HepG2 (cell line): Measurements from ENCODE around the gene PIH1D2. TPM values are rescaled to one million over a fixed set of nuclear protein-coding genes. Genes with fewer than 3 reads are reported as not detected.

ENCODE experiments used
- BORCS8-MEF2B ChIP-seq: sonication (generic); formaldehyde crosslinking; IDR thresholded peaks from 2 replicates; pipeline ENCODE4 v1.8.0; 2022; ENCODE audit warnings: mild to moderate bottlenecking, missing genetic modification reagents
- CBX2 ChIP-seq, 2 experiments: fragments of 200-600 bp in 1 of 2; sonication (generic); formaldehyde crosslinking in 1 of 2; IDR thresholded peaks; 2 replicates each; pipeline versions ENCODE4 v1.7.0 to v1.8.1; 2018 to 2022; ENCODE audit warnings: low read depth in 2 of 2, low read length in 1 of 2, mild to moderate bottlenecking in 1 of 2, missing genetic modification reagents in 1 of 2
- CHD4 ChIP-seq: fragments of 200-600 bp; sonication (generic); IDR thresholded peaks from 2 replicates; pipeline ENCODE4 v1.7.0; 2017; ENCODE audit warnings: mild to moderate bottlenecking, low read length, borderline replicate concordance
- FOXM1 ChIP-seq: sonication (generic); formaldehyde crosslinking; IDR thresholded peaks from 2 replicates; pipeline ENCODE4 v1.5.0; 2020; ENCODE audit warnings: missing genetic modification reagents
- HNRNPLL ChIP-seq: fragments of 200-400 bp; formaldehyde crosslinking; IDR thresholded peaks from 2 replicates; pipeline ENCODE4 v1.6.1; 2017; ENCODE audit warnings: mild to moderate bottlenecking, low read depth, low read length; ENCODE audit not compliant: poor library complexity, severe bottlenecking
- MEF2D ChIP-seq: sonication (generic); formaldehyde crosslinking; IDR thresholded peaks from 2 replicates; pipeline ENCODE4 v1.5.1; 2020; ENCODE audit warnings: mild to moderate bottlenecking, missing genetic modification reagents
- NFRKB ChIP-seq: fragments of 450-650 bp; IDR thresholded peaks from 2 replicates; pipeline ENCODE4 v1.6.1; 2017
- NFYC ChIP-seq: IDR thresholded peaks from 2 replicates; pipeline ENCODE4 v1.6.1; 2016; ENCODE audit warnings: missing genetic modification reagents, missing compliant biosample characterization
- SIX1 ChIP-seq: sonication (generic); formaldehyde crosslinking; IDR thresholded peaks from 2 replicates; pipeline ENCODE4 v1.4.0; 2020; ENCODE audit warnings: missing genetic modification reagents, borderline replicate concordance
- SMARCC2 ChIP-seq: fragments of 450-650 bp; IDR thresholded peaks from 2 replicates; pipeline ENCODE4 v1.6.1; 2017; ENCODE audit warnings: antibody characterized with exemption, mild to moderate bottlenecking
- SOX5 ChIP-seq: IDR thresholded peaks from 2 replicates; pipeline ENCODE4 v1.6.1; 2016; ENCODE audit warnings: borderline replicate concordance
- TAF15 ChIP-seq: fragments of 200-400 bp; formaldehyde crosslinking; IDR thresholded peaks from one replicate; pipeline ENCODE4 v1.6.1; 2018; ENCODE audit warnings: mild to moderate bottlenecking, low read depth, low read length; ENCODE audit not compliant: poor library complexity, severe bottlenecking
- TRIM24 ChIP-seq: sonication (generic); formaldehyde crosslinking; IDR thresholded peaks from 2 replicates; pipeline ENCODE4 v1.8.0; 2022; ENCODE audit warnings: mild to moderate bottlenecking, missing genetic modification reagents
- YY1 ChIP-seq: IDR thresholded peaks from 2 replicates; pipeline ENCODE4 v1.6.1; 2011; ENCODE audit warnings: low read length, low read depth, moderate library complexity, mild to moderate bottlenecking; ENCODE audit not compliant: insufficient read depth, insufficient replicate concordance
- ZMAT3 ChIP-seq: sonication (generic); formaldehyde crosslinking; conservative IDR thresholded peaks from 2 replicates; pipeline ENCODE4 v1.7.0; 2021; ENCODE audit warnings: missing genetic modification reagents
- ZNF557 ChIP-seq: sonication (generic); formaldehyde crosslinking; IDR thresholded peaks from 2 replicates; pipeline ENCODE4 v1.4.0; 2020; ENCODE audit warnings: missing genetic modification reagents
- ZNF737 ChIP-seq: sonication (generic); formaldehyde crosslinking; IDR thresholded peaks from 2 replicates; pipeline ENCODE4 v1.5.0; 2020; ENCODE audit warnings: missing genetic modification reagents, mild to moderate bottlenecking, borderline replicate concordance
- ZNF777 ChIP-seq: sonication (generic); formaldehyde crosslinking; IDR thresholded peaks from 2 replicates; pipeline ENCODE4 v1.4.0; 2020; ENCODE audit warnings: missing genetic modification reagents
- polyA plus RNA-seq, 8 experiments: library from polyadenylated mRNA; depleted of rRNA in 3 of 8; stranded (reverse) in 7 of 8; unstranded in 1 of 8; fragments of >200 nt; fragmentation: Illumina TruSeq in 4 of 8; extraction: Trizol in 4 of 8; gene quantifications; 2 replicates each; pipeline versions ENCODE4 v1.2.1 to v1.2.3, GENCODE V29; 2011 to 2016; ENCODE audit warnings: low read depth in 4 of 8, missing spikeins in 1 of 8, mixed read lengths in 1 of 8; ENCODE audit not compliant: insufficient read depth in 1 of 8
- total RNA-seq, 5 experiments: library from RNA; depleted of rRNA; stranded (reverse); fragments of >200 nt; fragmentation: Illumina TruSeq; extraction: Trizol; gene quantifications; 2 replicates each; pipeline ENCODE4 v1.2.3, GENCODE V29; 2016; ENCODE audit warnings: low read depth in 1 of 5
- TF ChIP-seq, protein P1 (sequence below): sonication (generic); formaldehyde crosslinking; IDR thresholded peaks from 2 replicates; pipeline ENCODE4 v1.5.0; 2020; ENCODE audit warnings: mild to moderate bottlenecking, missing genetic modification reagents
- TF ChIP-seq, protein P2 (sequence below): sonication (generic); formaldehyde crosslinking; IDR thresholded peaks from 2 replicates; pipeline ENCODE4 v1.4.0; 2020; ENCODE audit warnings: missing genetic modification reagents, mild to moderate bottlenecking, borderline replicate concordance
- TF ChIP-seq, protein P3 (sequence below): sonication (generic); formaldehyde crosslinking; IDR thresholded peaks from 2 replicates; pipeline ENCODE4 v1.4.0; 2020; ENCODE audit warnings: mild to moderate bottlenecking, missing genetic modification reagents
- TF ChIP-seq, protein P4 (sequence below): sonication (generic); formaldehyde crosslinking; IDR thresholded peaks from 2 replicates; pipeline ENCODE4 v1.5.0; 2020; ENCODE audit warnings: missing genetic modification reagents
- TF ChIP-seq, protein P5 (sequence below): sonication (generic); formaldehyde crosslinking; IDR thresholded peaks from 2 replicates; pipeline ENCODE4 v1.8.1; 2023; ENCODE audit warnings: mild to moderate bottlenecking, missing genetic modification reagents, borderline replicate concordance

The PIH1D2 gene
- total and polyA plus RNA-seq, 2 of the 13 experiments (the other 11 are each of a cell fraction or from before 2014, with no cell fraction given), result 0.49 to 2.7 TPM

DNA sequence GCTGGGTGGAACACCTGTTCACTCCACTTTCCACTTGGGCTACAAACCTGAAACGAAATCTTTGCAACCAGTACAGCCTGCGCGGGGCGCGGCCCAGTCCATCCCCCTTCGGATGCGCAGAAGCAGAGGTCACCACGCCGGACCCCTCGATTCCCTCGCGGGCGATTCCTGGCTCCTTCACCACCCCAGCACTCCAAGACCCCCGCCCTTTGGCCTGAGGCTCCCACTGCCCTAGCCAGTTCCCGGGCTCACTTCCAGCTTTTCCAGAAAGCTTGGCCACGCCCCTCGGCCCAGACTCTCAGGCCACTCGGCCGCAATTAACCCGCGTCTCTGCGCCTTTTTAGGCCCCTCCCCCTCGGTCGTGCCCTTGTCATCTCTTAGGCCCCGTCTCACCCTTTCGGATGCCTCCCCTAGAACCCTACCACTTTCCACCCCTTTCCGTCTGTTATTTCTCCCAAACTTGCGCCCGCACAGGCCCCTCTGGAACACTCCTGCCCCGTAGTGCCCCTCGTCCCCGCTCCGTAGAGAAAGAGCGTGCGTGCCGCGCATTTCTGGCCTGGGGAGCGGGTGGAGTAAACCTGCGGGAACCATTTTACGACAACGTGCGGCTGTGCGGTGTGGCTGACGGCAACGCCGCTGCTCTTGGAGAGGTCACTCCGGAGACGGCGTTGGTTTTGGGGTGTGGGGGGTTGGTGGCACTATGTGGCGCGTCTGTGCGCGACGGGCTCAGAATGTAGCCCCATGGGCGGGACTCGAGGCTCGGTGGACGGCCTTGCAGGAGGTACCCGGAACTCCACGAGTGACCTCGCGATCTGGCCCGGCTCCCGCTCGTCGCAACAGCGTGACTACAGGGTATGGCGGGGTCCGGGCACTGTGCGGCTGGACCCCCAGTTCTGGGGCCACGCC, 48.8 kb downstream of the PIH1D2 start, which contains the start of gene DLAT (continued):
- TF ChIP-seq TAF15 (no peak), FOXM1 (CRISPR knock-in tag) (no peak), SMARCC2 (no peak), ZNF777 (CRISPR knock-in tag) (peak; percentile 81), TRIM24 (CRISPR knock-in tag) (no peak), BORCS8-MEF2B (CRISPR knock-in tag) (peak; percentile 89), NFRKB (no peak), YY1 (peak; percentile 36), CBX2 (IDR thresholded peaks at IDR 0.05; ENCODE audit: low read depth, low read length) (no peak), CBX2 (CRISPR knock-in tag; IDR thresholded peaks at IDR 0.05; ENCODE audit: low read depth) (no peak), NFYC (CRISPR knock-in tag) (peak; percentile 38; the same call in 1 of the 2 replicates), SIX1 (CRISPR knock-in tag) (no peak), CHD4 (no peak), MEF2D (CRISPR knock-in tag) (no peak; the same call in none of the 2 replicates), ZMAT3 (CRISPR knock-in tag) (peak; percentile 85), HNRNPLL (peak; percentile 99), ZNF557 (0 out of 2 replicates have a peak, but pooled peaks have one; percentile 49), ZNF737 (no peak; the same call in 1 of the 2 replicates), SOX5 (CRISPR knock-in tag) (0 out of 2 replicates have a peak, but pooled peaks have one; percentile 21)
- TF ChIP-seq, protein P1, sequence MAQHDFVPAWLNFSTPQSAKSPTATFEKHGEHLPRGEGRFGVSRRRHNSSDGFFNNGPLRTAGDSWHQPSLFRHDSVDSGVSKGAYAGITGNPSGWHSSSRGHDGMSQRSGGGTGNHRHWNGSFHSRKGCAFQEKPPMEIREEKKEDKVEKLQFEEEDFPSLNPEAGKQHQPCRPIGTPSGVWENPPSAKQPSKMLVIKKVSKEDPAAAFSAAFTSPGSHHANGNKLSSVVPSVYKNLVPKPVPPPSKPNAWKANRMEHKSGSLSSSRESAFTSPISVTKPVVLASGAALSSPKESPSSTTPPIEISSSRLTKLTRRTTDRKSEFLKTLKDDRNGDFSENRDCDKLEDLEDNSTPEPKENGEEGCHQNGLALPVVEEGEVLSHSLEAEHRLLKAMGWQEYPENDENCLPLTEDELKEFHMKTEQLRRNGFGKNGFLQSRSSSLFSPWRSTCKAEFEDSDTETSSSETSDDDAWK, result no peak
- TF ChIP-seq, protein P2, sequence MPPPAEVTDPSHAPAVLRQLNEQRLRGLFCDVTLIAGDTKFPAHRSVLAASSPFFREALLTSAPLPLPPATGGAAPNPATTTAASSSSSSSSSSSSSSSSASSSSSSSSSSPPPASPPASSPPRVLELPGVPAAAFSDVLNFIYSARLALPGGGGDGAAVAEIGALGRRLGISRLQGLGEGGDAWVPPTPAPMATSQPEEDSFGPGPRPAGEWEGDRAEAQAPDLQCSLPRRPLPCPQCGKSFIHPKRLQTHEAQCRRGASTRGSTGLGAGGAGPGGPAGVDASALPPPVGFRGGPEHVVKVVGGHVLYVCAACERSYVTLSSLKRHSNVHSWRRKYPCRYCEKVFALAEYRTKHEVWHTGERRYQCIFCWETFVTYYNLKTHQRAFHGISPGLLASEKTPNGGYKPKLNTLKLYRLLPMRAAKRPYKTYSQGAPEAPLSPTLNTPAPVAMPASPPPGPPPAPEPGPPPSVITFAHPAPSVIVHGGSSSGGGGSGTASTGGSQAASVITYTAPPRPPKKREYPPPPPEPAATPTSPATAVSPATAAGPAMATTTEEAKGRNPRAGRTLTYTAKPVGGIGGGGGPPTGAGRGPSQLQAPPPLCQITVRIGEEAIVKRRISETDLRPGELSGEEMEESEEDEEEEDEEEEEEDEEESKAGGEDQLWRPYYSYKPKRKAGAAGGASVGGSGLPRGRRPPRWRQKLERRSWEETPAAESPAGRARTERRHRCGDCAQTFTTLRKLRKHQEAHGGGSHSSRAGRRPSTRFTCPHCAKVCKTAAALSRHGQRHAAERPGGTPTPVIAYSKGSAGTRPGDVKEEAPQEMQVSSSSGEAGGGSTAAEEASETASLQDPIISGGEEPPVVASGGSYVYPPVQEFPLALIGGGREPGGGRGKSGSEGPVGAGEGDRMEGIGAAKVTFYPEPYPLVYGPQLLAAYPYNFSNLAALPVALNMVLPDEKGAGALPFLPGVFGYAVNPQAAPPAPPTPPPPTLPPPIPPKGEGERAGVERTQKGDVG, result no peak; the same call in 1 of the 2 replicates
- TF ChIP-seq, protein P3, sequence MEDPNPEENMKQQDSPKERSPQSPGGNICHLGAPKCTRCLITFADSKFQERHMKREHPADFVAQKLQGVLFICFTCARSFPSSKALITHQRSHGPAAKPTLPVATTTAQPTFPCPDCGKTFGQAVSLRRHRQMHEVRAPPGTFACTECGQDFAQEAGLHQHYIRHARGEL, result peak; percentile 69; the same call in 1 of the 2 replicates
- TF ChIP-seq, protein P4, sequence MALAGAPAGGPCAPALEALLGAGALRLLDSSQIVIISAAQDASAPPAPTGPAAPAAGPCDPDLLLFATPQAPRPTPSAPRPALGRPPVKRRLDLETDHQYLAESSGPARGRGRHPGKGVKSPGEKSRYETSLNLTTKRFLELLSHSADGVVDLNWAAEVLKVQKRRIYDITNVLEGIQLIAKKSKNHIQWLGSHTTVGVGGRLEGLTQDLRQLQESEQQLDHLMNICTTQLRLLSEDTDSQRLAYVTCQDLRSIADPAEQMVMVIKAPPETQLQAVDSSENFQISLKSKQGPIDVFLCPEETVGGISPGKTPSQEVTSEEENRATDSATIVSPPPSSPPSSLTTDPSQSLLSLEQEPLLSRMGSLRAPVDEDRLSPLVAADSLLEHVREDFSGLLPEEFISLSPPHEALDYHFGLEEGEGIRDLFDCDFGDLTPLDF (CRISPR knock-in tag), result peak; percentile 85
- TF ChIP-seq, protein P5, sequence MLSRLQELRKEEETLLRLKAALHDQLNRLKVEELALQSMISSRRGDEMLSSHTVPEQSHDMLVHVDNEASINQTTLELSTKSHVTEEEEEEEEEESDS (CRISPR knock-in tag), result no peak
